HG03060 (cell line): ENCODE data around the gene VWF.

ENCODE experiments used
- ATAC-seq: cut with Tn5 transposase; IDR thresholded peaks from one replicate; pipeline ENCODE4 v1.9.1; 2021; ENCODE audit warnings: low read depth, moderate number of reproducible peaks; ENCODE audit not compliant: unreplicated experiment

Gene VWF

GRCh38 chr12:6080149-6081045 lies 44.1 kb downstream of the VWF start:
- no peak for ATAC-seq

DNA sequence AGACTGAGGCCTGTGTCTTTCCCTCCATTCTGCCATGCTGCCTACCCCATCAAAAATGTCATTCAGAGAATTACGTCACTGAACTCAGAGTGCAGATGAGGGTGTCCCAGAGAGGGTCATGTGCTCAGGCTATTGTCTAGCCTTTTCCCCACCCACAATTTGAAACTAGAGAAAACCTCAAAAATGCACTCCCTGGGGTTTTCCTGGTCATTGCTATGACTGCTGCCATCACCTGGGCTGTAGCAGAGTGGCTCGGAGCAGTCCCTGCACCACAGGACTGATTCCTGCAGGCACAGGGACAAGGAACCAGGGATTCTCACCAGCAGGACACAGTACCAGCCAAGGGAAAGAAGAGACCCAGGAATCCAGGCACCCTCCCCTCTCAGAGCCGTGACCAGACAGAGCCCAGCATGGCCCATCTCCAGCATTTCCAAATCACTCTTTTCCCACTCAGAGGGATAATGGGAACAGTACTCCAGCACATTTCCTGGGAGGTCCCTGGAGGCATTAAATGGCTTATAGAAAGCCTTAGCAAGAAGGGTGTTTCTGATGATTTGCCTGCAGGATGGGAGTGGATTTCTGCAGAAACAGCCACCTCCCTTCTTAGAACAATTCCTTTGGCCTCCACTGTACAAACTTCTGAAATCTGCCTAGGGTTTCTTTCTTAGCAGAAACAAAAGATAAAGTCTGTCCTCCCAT lies 45.9 kb downstream of the VWF start:
- ATAC-seq = no peak

GRCh38 chr12:6077692-6078083 lies 46.8 kb downstream of the VWF start:
- no peak for ATAC-seq

GRCh38 chr12:6076776-6077691 lies 47.4 kb downstream of the VWF start:
- no peak for ATAC-seq

- ATAC-seq = no peak
Measured at GRCh38 chr12:6076346-6076745, 48.1 kb downstream of the VWF start.

GRCh38 chr12:6074979-6075585 lies 49.4 kb downstream of the VWF start:
- no peak for ATAC-seq

DNA sequence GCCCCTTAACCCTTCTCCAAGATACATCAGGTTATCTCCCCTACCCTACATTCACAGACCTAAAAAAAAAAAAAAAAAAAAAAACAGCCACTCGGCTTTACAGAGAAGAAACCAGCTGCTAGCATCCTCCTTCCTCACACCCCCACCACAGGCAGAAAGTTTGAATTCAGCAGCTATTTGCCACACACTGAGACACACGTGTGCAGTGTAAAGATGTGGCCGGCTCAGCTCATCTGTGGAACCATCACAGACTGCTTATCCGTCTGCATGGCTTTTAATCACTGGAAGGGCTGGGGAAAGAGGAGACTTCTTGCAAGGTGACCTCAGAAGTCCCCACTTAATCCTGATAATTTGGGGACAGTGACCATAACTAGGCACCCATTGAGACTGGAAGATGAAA lies 50.0 kb downstream of the VWF start:
- no peak for ATAC-seq

DNA sequence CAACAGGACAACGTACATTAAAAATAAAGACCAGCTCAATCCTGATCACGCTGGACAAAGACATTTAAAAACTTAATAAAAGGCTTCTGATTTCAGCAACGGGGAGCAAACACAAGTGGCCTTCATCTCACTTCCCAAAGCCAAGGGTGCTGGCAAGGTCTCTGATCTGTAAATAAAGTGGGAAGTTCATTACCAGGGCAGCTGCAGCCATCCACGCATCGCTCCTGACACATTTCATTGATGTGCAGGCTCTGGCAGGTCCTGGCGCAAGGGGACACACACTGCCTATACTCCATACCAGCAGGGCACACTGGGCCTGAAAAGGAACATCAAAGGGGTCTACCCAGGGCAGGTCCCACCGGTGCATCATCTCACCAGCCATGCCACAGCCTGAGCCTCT lies 51.0 kb downstream of the VWF start:
- ATAC-seq = no peak

DNA sequence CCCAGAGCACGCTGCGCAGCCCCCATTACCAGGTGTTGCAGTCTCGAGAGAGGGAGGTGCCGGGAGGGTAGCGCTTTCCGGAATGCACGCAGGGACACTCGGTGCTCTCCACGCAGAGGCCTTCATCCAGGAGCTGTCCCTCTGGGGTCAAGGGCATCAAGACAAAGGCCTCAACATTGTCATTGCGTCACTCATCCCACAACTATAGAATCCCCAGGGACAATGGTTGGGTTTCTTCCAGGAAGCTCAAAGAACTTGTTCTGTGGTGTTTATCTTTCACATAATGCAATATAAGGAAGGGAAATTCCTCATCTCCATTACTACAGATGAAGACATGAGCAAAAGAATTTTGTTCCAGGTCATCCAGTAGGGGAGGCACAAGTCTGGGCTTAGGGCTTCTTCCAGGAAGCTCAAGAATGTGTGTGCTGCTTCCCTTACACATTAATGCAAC lies 52.1 kb downstream of the VWF start:
- ATAC-seq = no peak

- ATAC-seq = no peak
Measured at GRCh38 chr12:6071589-6071988, 52.9 kb downstream of the VWF start.

- no peak for ATAC-seq
Measured at GRCh38 chr12:6070472-6071257, 53.8 kb downstream of the VWF start.

- no peak for ATAC-seq
Measured at GRCh38 chr12:6069437-6070093, 54.9 kb downstream of the VWF start.

DNA sequence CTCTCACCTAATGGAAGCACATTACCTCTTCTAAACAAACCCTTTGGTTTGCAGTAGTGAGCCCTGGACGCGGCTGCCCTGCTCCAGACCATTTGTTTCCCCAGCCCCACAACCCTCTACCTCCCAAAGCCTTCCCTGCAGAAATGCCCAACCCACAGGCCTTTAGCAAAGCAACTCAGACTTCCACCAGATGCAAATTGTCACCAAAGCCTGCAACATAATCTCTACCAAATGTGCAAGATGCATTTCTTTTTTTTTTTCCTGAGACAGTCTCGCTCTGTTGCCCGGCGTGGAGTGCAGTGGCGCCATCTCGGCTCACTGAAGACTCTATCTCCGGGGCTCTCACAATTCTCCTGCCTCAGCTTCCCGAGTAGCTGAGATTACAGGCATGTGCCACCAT lies 56.2 kb downstream of the VWF start:
- ATAC-seq = no peak

DNA sequence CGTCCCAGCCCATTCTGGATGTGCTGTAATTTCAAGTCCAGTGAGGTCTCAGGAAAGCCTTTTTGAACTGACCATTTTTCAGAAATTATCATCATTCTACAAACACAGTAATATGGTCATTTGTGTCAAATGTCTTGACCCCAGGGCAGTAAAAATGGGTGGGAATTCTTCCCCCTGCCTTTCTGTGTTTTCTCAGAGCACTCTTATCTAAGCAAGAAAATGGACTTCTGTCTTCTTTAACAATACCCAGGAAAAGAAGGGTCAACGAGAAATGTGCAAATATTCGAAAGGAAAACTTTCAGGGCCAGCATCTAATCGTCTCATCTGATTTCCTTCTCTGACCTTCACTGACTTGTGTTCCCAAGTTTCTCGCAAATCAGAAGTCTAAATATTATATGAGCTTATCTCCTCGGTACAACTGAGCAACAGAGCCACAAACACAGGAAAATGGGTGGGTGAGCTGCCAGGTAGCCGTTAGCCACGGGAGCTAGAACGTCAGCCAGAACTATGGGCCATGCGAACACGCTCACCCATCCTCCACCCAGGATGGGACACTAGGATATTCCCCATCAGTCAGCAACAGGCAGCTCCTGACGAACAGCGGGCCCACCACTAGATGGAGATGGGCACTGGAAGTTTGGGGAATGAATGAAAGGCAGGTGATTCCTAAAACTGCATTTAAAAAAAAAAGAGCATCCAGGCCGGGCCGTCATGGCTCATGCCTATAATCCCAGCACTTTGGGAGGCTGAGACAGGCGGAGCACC lies 57.1 kb downstream of the VWF start:
- no peak for ATAC-seq

DNA sequence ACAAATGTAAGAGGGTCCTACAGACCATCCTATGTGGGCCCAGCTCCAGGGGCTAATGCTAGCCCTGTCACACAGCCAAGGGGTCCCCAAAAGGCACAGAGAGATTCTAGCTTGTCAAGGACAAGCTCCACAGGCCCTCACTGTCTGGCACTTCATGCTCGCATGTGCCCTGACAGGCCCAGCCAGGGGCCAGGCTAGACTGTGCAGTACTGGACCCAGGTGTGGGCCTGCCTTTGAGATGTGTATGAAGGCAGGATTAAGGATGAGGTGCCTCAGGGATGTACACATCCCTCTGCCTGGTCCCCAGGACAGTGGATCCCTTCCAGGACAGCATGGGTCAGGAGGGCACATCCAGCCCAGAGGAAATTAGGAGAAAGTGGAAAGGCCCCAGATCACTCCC lies 57.8 kb downstream of the VWF start:
- ATAC-seq = no peak

DNA sequence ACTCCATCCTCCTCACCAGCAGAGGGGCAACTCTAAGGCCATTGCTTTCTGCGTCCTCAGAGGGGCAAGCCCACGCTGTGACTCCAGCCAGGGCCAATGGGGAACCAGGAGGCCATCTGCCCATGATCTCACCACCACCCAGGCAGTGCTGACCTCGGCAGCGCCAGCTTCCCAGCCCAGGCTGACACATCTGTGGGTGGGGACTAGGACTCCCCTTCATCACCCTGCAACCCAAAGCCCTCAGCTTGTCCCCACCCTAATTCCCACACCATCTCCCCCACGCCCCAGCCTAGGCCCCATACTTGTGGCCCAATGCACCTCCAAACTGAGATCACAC lies 58.6 kb downstream of the VWF start:
- ATAC-seq = no peak

DNA sequence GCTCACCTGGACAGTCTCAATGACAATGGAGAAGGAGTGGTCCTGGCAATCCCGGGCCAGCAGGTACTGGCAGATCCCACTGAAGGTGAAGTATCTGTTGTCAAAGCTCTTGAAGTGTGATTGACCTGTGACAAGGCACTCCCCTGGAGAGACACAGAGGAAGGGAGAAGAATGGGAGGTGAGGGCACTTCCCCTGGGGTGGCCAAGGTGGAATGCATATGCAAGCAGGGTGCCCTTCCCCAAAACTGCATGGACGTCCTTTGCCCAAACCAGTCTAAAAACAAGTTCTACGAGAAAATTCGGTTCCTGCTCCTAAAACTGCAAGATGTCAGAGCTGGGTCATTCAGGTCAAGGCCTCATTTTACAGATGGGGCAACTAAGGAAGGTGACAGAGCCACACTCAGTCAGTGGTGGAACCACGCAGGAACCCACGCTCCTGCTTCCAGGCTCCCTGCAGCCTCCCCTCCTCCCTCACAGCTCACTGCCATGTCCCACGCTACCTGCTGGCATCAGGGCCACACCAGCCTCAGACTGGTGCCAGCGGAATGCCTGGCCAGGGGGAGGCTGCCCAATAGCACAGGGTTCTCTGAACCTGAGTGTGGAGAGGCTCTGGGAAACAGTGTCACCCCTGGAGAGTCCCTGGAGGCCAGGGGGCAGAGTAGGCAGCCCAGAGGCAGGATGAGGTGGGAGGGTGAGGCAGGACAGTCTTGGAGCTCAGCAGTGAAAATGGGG lies 59.2 kb downstream of the VWF start:
- no peak for ATAC-seq
